C1 segment of cervical spinal cord (tissue), 14 donors: Measurements from ENCODE around the gene LTBP1.
"Not testable (repeated sequence)": the region's sequence is repeated elsewhere in the genome, so short reads cannot be mapped to it uniquely, and the experiment has no call there.

Experiments used
- DNase-seq, 14 donors: peaks; one replicate each; lab custom pipeline; 2025; lab: John Stamatoyannopoulos, UW

The LTBP1 gene

DNA sequence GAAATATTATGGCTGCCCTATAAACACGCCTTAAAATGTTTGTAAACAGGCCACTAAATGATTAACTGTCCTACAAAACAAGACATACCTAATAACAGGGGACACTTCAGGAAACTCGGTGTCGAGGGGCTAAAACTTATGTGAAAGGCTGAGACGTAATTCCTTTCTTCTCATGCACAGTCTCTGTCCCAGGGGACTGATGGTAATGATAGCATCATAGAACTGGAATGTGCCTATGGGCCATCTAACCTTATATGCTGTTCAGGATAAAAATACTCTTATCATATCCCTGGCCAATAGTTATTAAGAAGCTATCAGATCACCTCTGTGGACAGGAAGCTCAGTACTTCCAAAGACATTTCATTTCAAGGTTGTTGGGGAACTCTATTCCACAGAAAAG, 277.1 kb downstream of the LTBP1 start:
- no peak for DNase-seq

DNA sequence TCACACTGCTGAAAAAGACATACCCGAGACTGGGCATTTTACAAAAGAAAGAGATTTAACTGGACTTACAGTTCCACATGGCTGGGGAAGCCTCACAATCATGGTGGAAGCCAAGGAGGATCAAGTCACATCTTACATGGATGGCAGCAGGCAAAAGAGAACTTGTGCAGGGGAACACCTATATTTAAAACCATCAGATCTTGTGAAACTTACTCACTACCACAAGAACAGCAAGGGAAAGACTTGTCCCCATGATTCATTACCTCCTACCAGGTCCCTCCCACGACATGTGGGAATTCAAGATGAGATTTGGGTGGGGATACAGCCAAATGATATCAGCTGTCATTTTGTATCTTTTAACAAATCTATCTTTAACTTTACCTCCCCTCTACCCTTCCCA, 278.6 kb downstream of the LTBP1 start:
- no peak for DNase-seq

DNA sequence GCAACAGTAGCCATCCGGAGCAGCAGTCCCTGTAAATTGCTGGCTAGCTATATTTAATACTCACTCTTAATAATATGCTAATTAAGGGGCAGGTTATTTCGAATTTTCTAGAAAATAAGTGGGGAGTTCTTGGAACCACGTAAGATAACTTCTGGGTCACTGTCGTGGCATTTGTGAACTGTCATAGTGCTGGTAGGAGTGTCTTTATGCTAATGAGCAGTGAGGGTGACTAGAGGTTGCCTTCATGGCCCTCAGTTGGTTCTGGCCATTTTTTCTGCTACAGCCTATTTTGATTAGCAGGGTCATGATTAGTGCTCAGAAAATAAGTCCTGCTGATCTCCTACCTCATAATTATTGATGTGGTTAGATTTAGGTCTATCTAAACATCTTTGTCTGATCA, 279.8 kb downstream of the LTBP1 start:
- DNase-seq = no peak

DNA sequence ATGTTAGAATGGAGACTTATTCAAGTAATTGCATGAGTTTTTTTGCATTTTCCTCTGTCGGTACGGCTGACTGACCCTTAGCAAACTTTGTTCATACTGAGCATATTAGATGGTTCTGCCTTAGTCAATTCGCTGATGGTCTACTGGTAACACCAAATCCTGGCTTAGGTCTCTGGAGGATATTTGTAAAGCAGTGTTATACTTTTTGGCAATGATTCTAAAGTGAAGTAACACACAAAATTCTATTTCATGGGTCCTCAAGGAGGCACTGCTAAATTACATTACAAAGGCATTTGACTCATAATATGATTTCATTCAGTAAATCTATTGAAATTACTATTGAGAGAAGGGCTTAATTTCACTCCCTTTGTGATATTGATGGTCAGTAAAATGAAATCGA, 282.9 kb downstream of the LTBP1 start:
- DNase-seq = no peak

- DNase-seq = no peak
These were observed 283.4 kb downstream of the LTBP1 start for GRCh38 chr2:33230195-33230594.

GRCh38 chr2:33230842-33231241, 284.1 kb downstream of the LTBP1 start:
- no peak for DNase-seq

GRCh38 chr2:33235559-33235958, 288.8 kb downstream of the LTBP1 start:
- DNase-seq = not testable (repeated sequence)

GRCh38 chr2:33236482-33237385, 290.0 kb downstream of the LTBP1 start:
- no peak for DNase-seq

GRCh38 chr2:33238111-33238510, 291.4 kb downstream of the LTBP1 start:
- no peak for DNase-seq

- DNase-seq = no peak
These were observed 293.4 kb downstream of the LTBP1 start for GRCh38 chr2:33240178-33240577.

GRCh38 chr2:33241072-33241471, 294.3 kb downstream of the LTBP1 start:
- DNase-seq = no peak

DNA sequence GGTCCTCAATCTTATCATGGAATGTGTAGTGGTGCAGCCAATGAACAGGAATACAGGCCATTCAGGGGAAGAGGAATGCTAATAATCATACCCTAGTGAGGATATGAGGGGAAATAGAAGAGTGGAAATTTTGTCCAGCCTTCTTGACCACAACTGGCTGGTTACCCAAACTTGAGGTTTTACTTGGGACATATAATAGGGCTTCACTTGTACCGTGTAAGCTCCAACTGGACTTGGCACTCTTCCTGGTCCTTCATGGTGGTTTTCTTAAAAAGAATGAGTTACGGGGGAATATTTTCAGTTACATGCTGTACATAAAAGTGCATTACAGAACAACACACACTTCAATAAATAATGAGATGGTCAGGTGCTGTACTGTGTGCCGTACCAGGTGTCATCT, 294.8 kb downstream of the LTBP1 start:
- DNase-seq = no peak

- no peak for DNase-seq
These were observed 296.1 kb downstream of the LTBP1 start for GRCh38 chr2:33242845-33243244.

- DNase-seq = peak in 1 of 14 donors; percentile 1
These were observed 299.7 kb downstream of the LTBP1 start for GRCh38 chr2:33246432-33246831.

- DNase-seq = no peak
These were observed 300.6 kb downstream of the LTBP1 start for GRCh38 chr2:33247365-33247764.

DNA sequence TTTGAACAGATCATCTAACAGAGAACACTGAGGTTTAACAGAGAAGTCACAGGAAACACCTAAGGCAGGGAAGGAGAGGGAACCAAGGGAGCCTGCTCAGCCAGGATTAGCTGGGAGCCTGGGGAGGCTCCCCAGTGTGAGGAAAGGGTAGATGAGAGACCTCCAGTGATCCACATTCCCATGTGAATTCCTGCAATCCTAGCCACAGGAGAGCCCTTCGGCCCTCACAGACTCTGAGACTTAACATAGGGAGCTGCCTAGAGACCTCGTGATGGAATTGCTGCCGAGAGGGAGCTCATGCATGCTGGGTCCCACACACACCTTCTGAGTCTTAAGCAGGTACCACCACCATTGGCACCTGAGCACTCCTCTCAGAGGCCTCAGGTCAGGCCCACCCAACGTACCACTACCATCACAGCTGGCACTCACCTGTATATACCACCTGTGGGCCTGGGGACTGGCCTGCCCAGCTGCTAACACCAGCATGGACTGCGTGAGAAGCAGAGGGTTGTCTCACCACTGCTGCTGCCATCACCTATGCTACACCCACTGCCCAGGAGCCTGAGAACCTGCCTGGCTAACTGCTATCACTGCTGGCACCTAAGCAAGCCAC, 303.8 kb downstream of the LTBP1 start:
- DNase-seq = no peak

GRCh38 chr2:33256162-33256755, 309.5 kb downstream of the LTBP1 start:
- DNase-seq = no peak

GRCh38 chr2:33258387-33258786, 311.6 kb downstream of the LTBP1 start:
- DNase-seq = no peak

DNA sequence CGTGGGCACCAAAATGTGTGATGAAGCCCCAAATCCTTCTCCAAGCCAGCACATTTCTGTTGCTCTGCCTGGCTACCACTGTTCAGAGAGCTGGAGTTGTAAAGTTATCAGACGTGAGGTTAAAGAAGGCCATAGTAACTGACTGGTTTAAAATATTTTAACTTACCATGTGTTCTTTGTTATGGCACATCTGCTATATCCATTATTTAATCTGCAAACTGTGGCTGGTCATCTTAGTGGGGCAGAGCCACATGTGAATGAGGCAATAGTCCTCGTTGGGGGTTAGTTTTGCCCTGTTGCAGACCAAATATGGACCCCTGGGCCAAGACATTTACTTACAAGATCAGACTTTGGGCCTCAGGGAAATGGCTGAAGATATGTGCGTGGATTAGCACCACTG, 315.3 kb downstream of the LTBP1 start:
- DNase-seq = no peak

DNA sequence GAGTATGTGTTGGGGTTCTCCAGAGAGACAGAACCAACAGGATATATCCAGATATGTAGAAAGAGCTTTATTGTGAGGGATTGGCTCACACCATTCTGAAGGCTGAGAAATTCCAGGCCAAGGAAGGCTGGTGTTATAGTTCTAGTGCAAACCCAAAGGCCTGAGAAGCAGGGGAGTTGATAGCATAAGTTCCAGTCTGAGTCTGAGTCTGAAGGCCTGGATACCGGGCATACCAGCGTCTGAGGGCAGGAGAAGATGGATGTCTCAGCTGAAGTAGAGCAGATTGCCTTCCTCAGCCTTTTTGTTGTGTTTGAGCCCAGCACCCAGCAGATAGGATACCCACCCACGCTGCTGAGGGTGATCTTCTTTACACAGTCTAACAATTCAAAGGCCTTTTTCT, 318.0 kb downstream of the LTBP1 start:
- no peak for DNase-seq

DNA sequence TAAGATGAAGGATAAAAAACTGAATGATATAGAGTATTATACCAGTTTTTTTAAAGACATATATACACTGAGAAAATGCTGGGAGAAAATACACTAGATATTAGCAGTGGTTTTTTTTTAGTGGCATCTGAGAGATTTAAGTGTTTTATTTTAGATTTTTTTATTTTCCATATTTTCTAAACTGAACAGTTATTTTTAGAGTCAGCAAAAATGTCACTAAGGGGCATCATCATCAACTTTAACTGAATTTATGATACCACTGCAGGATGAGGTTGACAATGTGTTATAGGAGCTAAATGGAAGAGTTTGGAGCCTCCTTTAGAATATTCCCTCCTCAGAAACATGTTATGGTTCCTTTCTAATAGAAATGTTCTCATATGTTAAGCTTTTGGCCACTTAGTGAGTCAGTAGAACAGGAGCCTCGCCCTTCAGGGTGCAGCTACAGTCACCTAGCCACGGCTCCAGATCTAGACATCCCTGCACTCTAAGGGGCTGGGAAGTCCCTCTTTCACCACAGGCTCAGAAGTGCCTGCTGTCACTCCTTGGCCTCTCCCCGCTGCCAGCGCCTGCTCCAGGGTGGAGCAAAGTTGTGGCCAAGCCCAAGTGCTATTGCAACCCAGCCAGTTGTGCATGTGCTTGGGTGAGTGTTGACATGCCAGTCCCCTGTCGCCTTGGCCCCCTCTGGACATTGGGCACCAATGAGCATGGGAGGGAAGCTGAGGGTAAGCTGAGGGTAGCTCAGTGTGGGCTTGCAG, 319.0 kb downstream of the LTBP1 start:
- DNase-seq = no peak

DNA sequence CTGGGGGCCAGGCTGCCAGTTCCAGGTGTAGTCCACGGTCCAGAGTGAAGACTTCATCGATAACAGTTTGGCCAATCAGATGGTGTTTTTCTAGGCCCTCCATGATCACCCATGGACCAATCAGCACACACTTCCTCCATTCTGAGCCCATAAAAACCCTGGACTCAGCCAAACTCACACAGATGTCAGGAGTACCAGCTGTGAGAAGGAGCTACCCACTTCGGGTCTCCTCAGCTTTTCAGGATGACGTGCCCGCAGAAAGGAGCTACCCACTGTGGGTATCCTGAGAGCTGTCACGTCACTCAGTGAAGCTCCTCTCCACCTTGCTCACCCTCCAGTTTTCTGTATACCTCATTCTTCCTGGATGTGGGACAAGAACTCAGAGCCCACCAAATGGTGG, 319.7 kb downstream of the LTBP1 start:
- no peak for DNase-seq
